ENCODE measurements around the gene GYPB. TPM values are rescaled to one million over a fixed set of nuclear protein-coding genes. Genes with fewer than 3 reads are reported as not detected.
"Not testable (repeated sequence)": the region's sequence is repeated elsewhere in the genome, so short reads cannot be mapped to it uniquely, and the experiment has no call there.

GYPB gene
- total RNA-seq: not detected
- polyA plus RNA-seq: not detected

DNA sequence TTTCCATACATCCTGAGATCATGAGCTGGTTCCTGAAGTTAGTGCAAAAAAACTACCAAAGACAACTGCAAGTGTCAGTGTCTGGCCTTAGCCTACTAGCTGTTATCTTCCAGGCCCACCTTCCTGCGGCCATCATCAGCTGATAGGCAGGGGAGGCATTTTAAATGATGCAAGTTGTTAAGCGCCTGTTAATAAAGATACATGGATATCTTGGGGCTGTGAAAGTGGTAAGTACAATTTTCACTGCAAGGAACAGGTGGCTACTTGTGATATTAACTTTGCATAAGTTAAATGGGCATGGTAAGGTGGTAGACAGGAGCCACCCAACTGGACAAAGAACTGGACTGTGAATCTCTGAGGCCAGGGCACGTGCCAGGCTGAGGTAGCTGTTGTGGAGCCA, at the start of gene GYPB:
TSS of gene GYPB (minus strand) at position 104 of the 400 bp plus-strand sequence. CDS start at position 11, 93 bp downstream.
- not testable (repeated sequence) for H3K4me3 ChIP-seq

DNA sequence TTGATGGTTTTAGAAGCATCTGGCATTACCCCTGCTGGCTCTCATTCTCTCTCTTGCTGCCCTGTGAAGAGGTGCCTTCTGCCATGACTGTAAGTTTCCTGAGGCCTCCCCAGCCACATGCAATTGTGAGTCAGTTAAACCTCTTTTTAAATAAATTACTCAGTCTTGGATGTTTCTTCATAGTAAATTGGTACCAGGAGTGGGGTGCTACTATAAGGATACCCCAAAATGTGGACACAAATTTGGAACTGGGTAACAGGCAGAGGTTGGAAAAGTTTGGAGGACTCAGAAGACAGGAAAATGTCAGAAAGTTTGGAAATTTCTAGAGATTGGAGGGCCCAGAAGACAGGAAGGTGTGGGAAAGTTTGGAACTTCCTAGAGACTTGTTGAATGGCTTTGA, 42.4 kb upstream of the GYPB start:
- H3K27ac ChIP-seq; intact Hi-C loops (cut with DNase I); H3K4me1 ChIP-seq; DNase-seq; H3K36me3 ChIP-seq; H3K9me3 ChIP-seq; H3K27me3 ChIP-seq; H3K4me3 ChIP-seq: not testable (repeated sequence)

More for the DNA sequence above, at the start of gene GYPB:
- H3K27ac ChIP-seq; H3K36me3 ChIP-seq; intact Hi-C loops (cut with DNase I); H3K27me3 ChIP-seq; H3K4me1 ChIP-seq; DNase-seq; H3K9me3 ChIP-seq: not testable (repeated sequence)
- 87 to 95% methylated on average over 3 of the region's 3 CpGs for WGBS, 2 donors

DNA sequence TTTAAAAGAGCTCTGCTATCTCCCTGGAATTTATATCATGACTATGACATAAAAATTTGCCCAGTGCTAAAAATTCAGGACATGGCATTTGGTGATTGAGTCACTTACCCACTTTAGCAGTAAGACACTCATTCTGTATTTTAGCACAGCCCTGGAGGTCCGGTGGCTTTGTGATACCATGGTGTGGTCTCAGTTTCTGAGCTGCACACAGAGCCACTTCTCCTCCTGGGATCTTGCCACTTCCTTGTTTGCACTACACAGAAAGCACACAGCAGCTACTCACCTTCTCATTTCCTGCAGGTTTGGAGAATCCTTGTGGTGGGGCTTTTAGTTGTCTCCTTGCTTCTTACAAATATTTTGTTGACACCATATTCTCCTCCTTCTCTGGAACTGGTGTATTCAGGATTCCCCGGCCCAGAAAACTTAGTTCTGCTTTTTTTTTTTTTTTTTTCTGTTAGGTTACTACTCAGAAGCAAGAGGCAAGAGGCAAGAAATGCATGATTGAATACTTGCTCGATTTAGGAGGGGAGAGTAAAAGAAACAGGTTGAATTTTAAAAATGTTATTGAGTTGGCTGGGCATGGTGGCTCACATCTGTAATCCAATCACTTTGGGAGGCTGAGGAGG, 41.2 kb upstream of the GYPB start:
- H3K27me3 ChIP-seq; H3K36me3 ChIP-seq; H3K9me3 ChIP-seq; DNase-seq; H3K4me1 ChIP-seq; H3K4me3 ChIP-seq; intact Hi-C loops (cut with DNase I); H3K27ac ChIP-seq: not testable (repeated sequence)
- whole genome bisulfite sequencing, 2 donors: 41 to 46% methylated on average over 3 of the region's 3 CpGs

DNA sequence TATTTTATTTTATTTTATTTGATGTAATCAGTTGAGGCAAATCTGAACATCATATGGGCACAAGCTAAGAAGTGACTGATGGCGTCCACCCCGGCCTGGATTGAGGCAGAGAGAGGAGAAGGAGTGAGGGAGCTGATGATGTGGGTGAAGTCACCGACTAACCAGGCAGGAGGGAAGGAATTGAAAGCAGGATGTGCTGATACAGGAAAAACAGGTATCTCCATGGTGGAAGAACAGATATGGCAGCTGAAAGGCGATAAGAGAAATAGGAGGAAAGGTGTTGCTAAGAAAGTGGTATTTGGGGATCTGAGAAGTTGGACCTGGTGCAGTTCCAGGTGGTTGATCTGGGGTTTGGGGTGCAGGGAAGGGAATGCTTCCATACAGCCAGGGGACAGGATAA, 37.6 kb upstream of the GYPB start:
- Histone ChIP-seq H3K4me3 (no peak overlapping the region), H3K27ac (no peak overlapping the region), H3K9me3 (peaks cover 0 to 2% (median 0%) of the 10 kb centered on the region in 4 donors), H3K27me3 (no peaks in the 10 kb centered on the region), H3K4me1 (no peaks in the 10 kb centered on the region), H3K36me3 (no peaks in the 10 kb centered on the region)
- WGBS, 2 donors: 77 to 93% methylated on average over 4 of the region's 4 CpGs
- no peak for DNase-seq
- intact Hi-C loops (cut with DNase I): no loop called here
- no peak for TF ChIP-seq POLR2AphosphoS5 (IDR thresholded peaks at IDR 0.05)
- no peak for TF ChIP-seq EP300 (IDR thresholded peaks at IDR 0.05)
- TF ChIP-seq, protein P1, sequence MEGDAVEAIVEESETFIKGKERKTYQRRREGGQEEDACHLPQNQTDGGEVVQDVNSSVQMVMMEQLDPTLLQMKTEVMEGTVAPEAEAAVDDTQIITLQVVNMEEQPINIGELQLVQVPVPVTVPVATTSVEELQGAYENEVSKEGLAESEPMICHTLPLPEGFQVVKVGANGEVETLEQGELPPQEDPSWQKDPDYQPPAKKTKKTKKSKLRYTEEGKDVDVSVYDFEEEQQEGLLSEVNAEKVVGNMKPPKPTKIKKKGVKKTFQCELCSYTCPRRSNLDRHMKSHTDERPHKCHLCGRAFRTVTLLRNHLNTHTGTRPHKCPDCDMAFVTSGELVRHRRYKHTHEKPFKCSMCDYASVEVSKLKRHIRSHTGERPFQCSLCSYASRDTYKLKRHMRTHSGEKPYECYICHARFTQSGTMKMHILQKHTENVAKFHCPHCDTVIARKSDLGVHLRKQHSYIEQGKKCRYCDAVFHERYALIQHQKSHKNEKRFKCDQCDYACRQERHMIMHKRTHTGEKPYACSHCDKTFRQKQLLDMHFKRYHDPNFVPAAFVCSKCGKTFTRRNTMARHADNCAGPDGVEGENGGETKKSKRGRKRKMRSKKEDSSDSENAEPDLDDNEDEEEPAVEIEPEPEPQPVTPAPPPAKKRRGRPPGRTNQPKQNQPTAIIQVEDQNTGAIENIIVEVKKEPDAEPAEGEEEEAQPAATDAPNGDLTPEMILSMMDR (IDR thresholded peaks at IDR 0.05): no peak
- TF ChIP-seq POLR2A (IDR thresholded peaks at IDR 0.05): no peak

DNA sequence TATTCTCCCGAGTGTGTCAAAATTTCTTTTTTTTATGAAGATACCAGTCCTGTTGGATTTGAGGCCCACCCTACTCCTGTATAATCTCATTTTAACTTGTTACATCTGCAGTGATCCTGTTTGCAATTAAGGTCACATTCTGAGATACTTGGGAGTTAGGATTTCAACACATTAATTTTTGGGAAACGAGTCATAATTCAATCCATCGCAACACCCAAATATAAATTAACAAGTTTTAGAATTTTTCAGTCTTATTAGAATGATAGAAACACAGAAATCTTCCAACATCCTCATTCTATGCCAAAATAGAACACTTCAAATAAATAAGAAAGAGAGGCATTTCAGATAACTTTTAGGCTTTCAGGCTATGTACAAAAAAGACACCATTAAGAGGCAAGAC, 36.2 kb upstream of the GYPB start:
- intact Hi-C loops (cut with DNase I); H3K36me3 ChIP-seq; H3K4me1 ChIP-seq; DNase-seq; H3K4me3 ChIP-seq; H3K27me3 ChIP-seq; H3K27ac ChIP-seq; H3K9me3 ChIP-seq: not testable (repeated sequence)
- 77 to 94% methylated on average over 3 of the region's 3 CpGs for WGBS, 2 donors

DNA sequence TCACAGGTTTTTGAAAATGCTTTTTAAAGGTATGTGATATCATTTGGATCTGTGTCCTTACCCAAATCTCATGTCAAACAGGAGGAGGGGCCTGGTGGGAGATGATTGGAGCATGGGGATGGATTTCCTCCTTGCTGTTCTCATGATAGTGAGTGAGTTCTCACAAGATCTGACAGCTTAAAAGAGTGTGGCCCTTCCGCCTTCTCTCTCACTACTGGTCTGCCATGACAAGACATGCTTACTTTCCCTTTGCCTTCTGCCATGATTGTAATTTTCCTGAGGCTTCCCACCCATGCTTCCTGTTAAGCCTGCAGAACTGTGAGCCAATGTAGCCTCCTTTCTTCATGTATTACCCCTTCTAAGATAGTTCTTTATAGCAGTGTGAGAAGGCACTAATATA, 32.3 kb upstream of the GYPB start:
- H3K36me3 ChIP-seq; H3K27ac ChIP-seq; H3K4me3 ChIP-seq; H3K4me1 ChIP-seq; H3K27me3 ChIP-seq; H3K9me3 ChIP-seq; DNase-seq; intact Hi-C loops (cut with DNase I): not testable (repeated sequence)
- 95 to 97% methylated on average over 1 of the region's 1 CpG for whole genome bisulfite sequencing, 2 donors

DNA sequence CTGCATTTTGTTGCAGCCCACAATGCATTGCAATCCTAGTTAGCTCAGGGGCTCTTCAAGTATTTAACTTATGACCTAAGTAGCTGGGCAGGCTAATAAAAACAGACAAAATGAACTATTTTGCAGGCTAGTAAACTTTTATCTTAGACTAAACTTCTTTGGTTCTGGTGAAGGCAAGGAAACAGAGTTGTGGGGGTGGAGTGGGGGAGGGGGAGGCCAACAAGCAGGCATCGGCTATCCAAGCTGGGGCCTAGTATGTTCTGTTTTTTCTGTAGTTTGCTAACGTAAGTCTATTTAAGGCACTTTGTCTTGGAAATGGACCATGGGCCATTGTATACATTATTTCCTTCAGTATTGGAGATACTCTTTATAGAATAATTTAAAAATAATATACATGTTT, 31.5 kb upstream of the GYPB start:
- H3K4me3 ChIP-seq; H3K27me3 ChIP-seq; H3K9me3 ChIP-seq; intact Hi-C loops (cut with DNase I); H3K27ac ChIP-seq; H3K36me3 ChIP-seq; H3K4me1 ChIP-seq; DNase-seq: not testable (repeated sequence)
- WGBS, 2 donors: 72 to 74% methylated on average over 2 of the region's 2 CpGs

DNA sequence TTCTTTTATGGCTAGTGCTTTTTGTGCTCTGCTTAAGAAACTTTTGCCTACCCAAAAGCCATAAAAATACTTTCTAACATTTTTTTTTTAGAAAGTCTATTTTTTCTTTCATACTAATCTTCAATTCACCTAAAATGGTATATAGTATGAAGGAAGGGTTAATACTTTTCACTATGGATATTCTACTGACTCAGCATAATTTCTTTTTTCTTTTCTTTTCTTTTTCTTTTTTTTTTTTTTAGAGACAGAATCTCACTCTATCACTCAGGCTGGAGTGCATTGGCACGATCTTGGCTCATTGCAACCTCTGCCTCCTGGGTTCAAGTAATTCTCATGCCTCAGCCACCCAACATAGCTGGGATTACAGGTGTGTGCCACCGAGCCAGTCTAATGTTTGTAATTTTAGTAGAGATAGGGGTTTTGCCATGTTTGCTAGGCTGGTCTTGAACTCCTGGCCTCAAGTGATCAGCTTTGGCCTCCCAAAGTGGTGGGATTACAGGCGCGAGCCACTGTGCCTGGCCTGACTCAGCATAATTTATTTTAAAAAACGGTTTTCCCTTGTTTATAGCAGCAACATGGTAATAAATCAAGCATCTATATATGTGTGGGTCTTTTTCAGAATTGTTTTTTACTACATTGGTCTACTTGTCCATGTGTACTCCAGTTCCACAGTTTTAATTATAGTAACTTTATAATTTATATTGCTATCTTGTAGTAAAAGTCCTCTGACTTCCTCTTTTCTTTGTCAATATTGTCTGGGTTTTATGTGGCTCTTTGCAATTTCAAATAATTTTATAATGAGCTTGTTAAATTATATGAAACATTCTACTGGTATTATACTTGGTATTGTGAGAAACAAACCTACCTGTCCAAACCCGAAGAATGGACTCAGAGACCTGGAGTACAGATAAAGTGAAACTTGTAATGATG, 30.6 kb upstream of the GYPB start:
- DNase-seq; H3K27me3 ChIP-seq; H3K4me1 ChIP-seq; H3K27ac ChIP-seq; H3K4me3 ChIP-seq; intact Hi-C loops (cut with DNase I); H3K36me3 ChIP-seq; H3K9me3 ChIP-seq: not testable (repeated sequence)
- 54 to 63% methylated on average over 6 of the region's 6 CpGs for WGBS, 2 donors

DNA sequence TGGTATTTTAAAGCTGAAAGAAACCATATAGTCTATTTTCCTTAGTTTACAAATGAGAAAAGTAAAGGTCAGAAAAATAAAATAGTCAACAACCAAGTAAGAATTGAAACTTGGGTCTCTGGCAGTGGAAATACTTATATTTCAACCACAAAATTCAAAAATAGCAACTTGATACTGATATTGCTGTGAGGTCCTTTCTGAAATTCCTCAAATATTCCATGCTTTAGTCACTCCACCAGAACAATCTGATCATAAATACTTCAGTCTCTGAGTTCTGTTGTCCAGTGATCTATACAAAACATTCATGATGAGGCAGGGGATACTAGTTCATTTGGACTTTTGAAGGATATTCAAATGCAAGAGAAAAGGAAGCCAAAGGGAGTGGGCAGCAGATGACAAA, 25.8 kb upstream of the GYPB start:
- H3K27me3 ChIP-seq; DNase-seq; intact Hi-C loops (cut with DNase I); H3K36me3 ChIP-seq; H3K27ac ChIP-seq; H3K9me3 ChIP-seq; H3K4me3 ChIP-seq; H3K4me1 ChIP-seq: not testable (repeated sequence)

DNA sequence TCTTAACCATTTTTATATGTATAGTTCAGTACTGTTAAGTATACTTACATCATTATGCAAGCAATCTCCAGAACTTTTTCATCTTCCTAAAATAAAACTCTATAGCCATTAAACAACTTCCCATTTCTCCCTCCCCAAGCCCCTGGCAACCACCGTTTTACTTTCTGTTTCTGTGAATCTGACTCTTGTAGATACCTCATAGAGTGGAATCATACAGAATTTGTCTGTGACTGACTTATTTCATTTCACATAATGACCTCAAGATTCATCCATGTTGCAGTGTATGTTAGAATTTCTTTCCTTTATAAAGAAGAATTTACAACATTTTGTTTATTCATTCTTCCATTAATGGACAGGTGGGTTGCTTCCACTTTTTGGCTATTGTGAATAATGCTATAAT, 13.4 kb upstream of the GYPB start:
- H3K27ac ChIP-seq; DNase-seq; H3K4me1 ChIP-seq; intact Hi-C loops (cut with DNase I); H3K9me3 ChIP-seq; H3K36me3 ChIP-seq; H3K4me3 ChIP-seq; H3K27me3 ChIP-seq: not testable (repeated sequence)
- 26 to 43% methylated on average over 1 of the region's 1 CpG for WGBS, 2 donors

DNA sequence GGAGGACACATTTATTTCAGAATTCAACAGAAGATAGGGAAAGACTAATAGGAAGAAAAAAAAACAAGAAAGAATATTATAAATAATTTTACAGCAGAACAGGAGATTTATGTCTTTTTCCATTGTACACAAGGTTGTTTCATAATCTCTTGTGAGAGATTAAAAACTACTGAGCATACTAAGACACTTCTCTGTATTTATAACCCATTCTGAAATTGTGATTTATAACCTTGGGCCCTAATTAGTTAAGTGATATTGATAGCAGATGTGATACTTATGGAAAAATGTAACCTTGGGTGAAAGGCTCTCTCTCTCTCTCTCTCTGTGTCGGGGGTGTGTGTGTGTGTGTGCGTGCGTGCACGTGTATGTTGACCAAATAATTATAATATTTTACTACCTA, 12.7 kb upstream of the GYPB start:
- H3K9me3 ChIP-seq; DNase-seq; H3K36me3 ChIP-seq; H3K27ac ChIP-seq; H3K4me1 ChIP-seq; H3K27me3 ChIP-seq; H3K4me3 ChIP-seq; intact Hi-C loops (cut with DNase I): not testable (repeated sequence)
- 78 to 79% methylated on average over 4 of the region's 4 CpGs for WGBS, 2 donors

DNA sequence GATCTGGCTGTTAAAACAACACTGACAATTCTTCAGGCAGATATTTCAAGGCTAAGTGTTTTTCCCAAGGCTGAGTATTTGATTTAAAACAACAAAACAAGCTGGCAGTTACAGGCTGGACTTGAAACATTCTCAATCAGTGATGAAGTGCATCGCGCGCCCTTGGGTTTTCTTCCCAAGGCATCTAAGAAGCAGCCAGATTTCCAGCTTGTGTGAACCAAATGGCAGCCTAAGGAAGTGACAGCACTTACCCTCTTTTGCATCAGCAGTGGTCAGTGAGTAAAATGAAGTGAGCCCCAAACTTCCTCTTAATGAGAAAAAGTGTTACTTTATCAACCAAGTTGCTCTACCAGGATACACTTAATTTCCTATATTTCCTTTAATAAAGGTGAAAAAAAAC, 12.2 kb upstream of the GYPB start:
- H3K9me3 ChIP-seq; H3K4me1 ChIP-seq; H3K4me3 ChIP-seq; DNase-seq; H3K27ac ChIP-seq; intact Hi-C loops (cut with DNase I); H3K36me3 ChIP-seq; H3K27me3 ChIP-seq: not testable (repeated sequence)
- 87 to 97% methylated on average over 3 of the region's 3 CpGs for WGBS, 2 donors

All from sigmoid colon (tissue), 7 donors.